Keratinocyte (primary cell): ENCODE data around the gene BCAS2. TPM values are rescaled to one million over a fixed set of nuclear protein-coding genes. Genes with fewer than 3 reads are reported as not detected.

Experiments
- DNase-seq: peaks from one replicate; pipeline ENCODE4 v3.0.0-alpha.2; 2011; ENCODE audit warnings: low read depth, missing footprints, low spot score
- FAIRE-seq: peaks from 2 replicates; lab custom pipeline; 2011; peaks lifted over from hg19 to GRCh38; lab: Jason Lieb, UNC
- H2AFZ ChIP-seq: 2 replicates; pipeline ENCODE4 v1.6.0; 2012; ENCODE audit warnings: low read length, control low read depth, inconsistent platforms; ENCODE audit not compliant: control insufficient read depth
- H3K27ac ChIP-seq: 2 replicates; pipeline ENCODE4 v1.5.1; 2011; ENCODE audit warnings: low read length; ENCODE audit not compliant: control insufficient read depth, insufficient read depth
- H3K27me3 ChIP-seq: 3 replicates; pipeline ENCODE4 v1.6.0; 2011; ENCODE audit warnings: low read length; ENCODE audit not compliant: control insufficient read depth, insufficient read depth; ENCODE audit errors: extremely low read depth
- H3K36me3 ChIP-seq, 2 experiments: 2 replicates in 1 of 2; 3 replicates in 1 of 2; pipeline ENCODE4 v1.5.1; 2011; ENCODE audit warnings: low read length in 2 of 2, mild to moderate bottlenecking in 1 of 2; ENCODE audit not compliant: control insufficient read depth in 2 of 2, insufficient read depth in 2 of 2; ENCODE audit errors: extremely low read depth in 1 of 2
- H3K4me1 ChIP-seq: 3 replicates; pipeline ENCODE4 v1.5.1; 2011; ENCODE audit warnings: low read length; ENCODE audit not compliant: control insufficient read depth, insufficient read depth; ENCODE audit errors: extremely low read depth
- H3K4me2 ChIP-seq: 3 replicates; pipeline ENCODE4 v1.6.0; 2011; ENCODE audit warnings: low read depth, low read length; ENCODE audit not compliant: control insufficient read depth, insufficient read depth; ENCODE audit errors: extremely low read depth
- H3K4me3 ChIP-seq, 3 experiments: fragments of 200-600 bp in 1 of 3; sonication (generic) in 1 of 3; 2 replicates in 2 of 3; 3 replicates in 1 of 3; pipeline ENCODE4 v1.5.1; 2011 to 2016; ENCODE audit warnings: low read length in 3 of 3, mild to moderate bottlenecking in 3 of 3, control low read depth in 2 of 3, inconsistent platforms in 1 of 3, low read depth in 1 of 3, mixed read lengths in 1 of 3, mixed run types in 1 of 3, moderate library complexity in 1 of 3; ENCODE audit not compliant: control insufficient read depth in 2 of 3, insufficient read depth in 2 of 3; ENCODE audit errors: extremely low read depth in 1 of 3
- H3K79me2 ChIP-seq: 2 replicates; pipeline ENCODE4 v1.6.0; 2012; ENCODE audit warnings: low read length; ENCODE audit not compliant: control insufficient read depth, insufficient read depth
- H3K9ac ChIP-seq: 3 replicates; pipeline ENCODE4 v1.6.0; 2011; ENCODE audit warnings: low read length; ENCODE audit not compliant: control insufficient read depth, insufficient read depth; ENCODE audit errors: extremely low read depth
- H3K9me1 ChIP-seq: 3 replicates; pipeline ENCODE4 v1.6.0; 2011; ENCODE audit warnings: low read length; ENCODE audit not compliant: control insufficient read depth, insufficient read depth; ENCODE audit errors: extremely low read depth
- H3K9me3 ChIP-seq: 2 replicates; pipeline ENCODE4 v1.5.1; 2012; ENCODE audit warnings: low read depth, low read length; ENCODE audit not compliant: control insufficient read depth
- H4K20me1 ChIP-seq: 3 replicates; pipeline ENCODE4 v1.6.0; 2011; ENCODE audit warnings: low read length; ENCODE audit not compliant: control insufficient read depth, insufficient read depth; ENCODE audit errors: extremely low read depth
- CTCF ChIP-seq, 3 experiments: IDR thresholded peaks in 1 of 3; conservative IDR thresholded peaks in 1 of 3; optimal IDR thresholded peaks in 1 of 3; 2 replicates in 2 of 3; 3 replicates in 1 of 3; pipeline versions ENCODE3 to v1.5.1; 2011; ENCODE audit warnings: low read length in 3 of 3, mild to moderate bottlenecking in 3 of 3, moderate library complexity in 2 of 3, control low read depth in 1 of 3, inconsistent platforms in 1 of 3; ENCODE audit not compliant: insufficient read depth in 2 of 3; ENCODE audit errors: extremely low read depth in 1 of 3
- EZH2 ChIP-seq: IDR thresholded peaks from one replicate; pipeline ENCODE4 v1.6.1; 2012; ENCODE audit warnings: inconsistent platforms, mild to moderate bottlenecking, low read length, moderate library complexity
- dilution Hi-C: fragments of 300-500 bp; cut with MboI; formaldehyde crosslinking; loops from one replicate; pipeline ENCODE4 v1.7.0; 2020; ENCODE audit warnings: low sequenced_read_pairs; ENCODE audit not compliant: extremely low pct_ligation_motif_present
- polyA plus RNA-seq, 5 experiments: library from polyadenylated mRNA; depleted of rRNA in 3 of 5; stranded (reverse) in 3 of 5; stranded (forward) in 1 of 5; unstranded in 1 of 5; fragments of >200 nt; gene quantifications; 1 replicate in 1 of 5; 2 replicates in 3 of 5; 3 replicates in 1 of 5; pipeline versions ENCODE4 v1.2.1 to v1.2.3, GENCODE V29; 2011 to 2012; ENCODE audit warnings: missing spikeins in 2 of 5, low read depth in 1 of 5, low replicate concordance in 1 of 5

Gene BCAS2
- polyA plus RNA-seq, 1 donor (not counting 4 experiments of a cell fraction or from before 2014, with no cell fraction given) = 60.8 TPM

GRCh38 chr1:114618606-114619005 lies 37.2 kb upstream of the BCAS2 start:
- Histone ChIP-seq H2AFZ (no peak overlapping the region), H4K20me1 (no peaks in the 10 kb centered on the region), H3K9me1 (no peaks in the 10 kb centered on the region), H3K36me3 (peaks cover 4 to 8% of the 10 kb centered on the region in 2 experiments), H3K4me3 (peak overlapping the region in 1 of 3 experiments; percentile 62), H3K9me3 (no peaks in the 10 kb centered on the region), H3K27ac (peak overlapping the region; percentile 93), H3K27me3 (no peaks in the 10 kb centered on the region), H3K9ac (peak overlapping the region; percentile 77), H3K4me2 (peak overlapping the region; percentile 94), H3K79me2 (no peaks in the 10 kb centered on the region), H3K4me1 (peaks cover 19% of the 10 kb centered on the region)
- DNase-seq (peak; percentile 57), FAIRE-seq (peak; percentile 85)
- TF ChIP-seq EZH2 = no peak
- TF ChIP-seq CTCF (optimal IDR thresholded peaks at IDR 0.05 in 1 of 3, IDR thresholded peaks at IDR 0.05 in 1 of 3, conservative IDR thresholded peaks at IDR 0.05 in 1 of 3; ENCODE audit: extremely low read depth in 1 of 3, insufficient read depth in 2 of 3, low read length in 3 of 3) = no peak
- dilution Hi-C loops = no loop called here

DNA sequence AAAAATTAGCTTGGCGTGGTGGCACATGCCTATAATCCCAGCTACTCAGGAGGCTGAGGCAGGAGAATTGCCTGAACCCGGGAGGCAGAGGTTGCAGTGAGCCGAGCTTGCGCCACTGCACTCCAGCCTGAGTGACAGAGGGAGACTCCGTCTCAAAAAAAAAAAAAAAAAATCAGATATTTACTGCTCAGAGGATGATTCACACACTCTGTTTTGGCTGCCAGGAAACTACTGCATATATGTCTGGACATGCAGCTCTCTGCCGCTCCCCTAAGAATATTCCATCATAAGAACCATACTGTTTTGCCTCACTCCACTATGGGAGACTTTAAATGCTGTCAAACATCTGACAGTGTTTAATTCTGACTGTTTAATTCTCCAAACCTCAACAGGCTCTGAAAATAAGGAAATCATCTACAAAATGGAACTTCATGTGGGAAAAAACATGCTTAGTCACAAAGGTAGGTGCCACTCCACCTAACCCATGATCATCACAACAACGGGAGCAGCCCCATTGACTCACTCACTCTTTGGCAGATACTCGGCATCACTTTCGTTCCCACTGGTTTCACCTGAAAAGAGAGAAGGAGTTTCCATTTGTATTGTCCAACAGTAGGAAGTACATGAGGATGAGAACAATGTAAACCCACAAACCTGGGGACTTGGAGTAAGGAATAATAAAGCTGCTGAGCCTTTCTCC lies 29.3 kb upstream of the BCAS2 start:
- no peaks in the 10 kb centered on the region for H3K9me3 ChIP-seq
- peak overlapping the region; percentile 14 to 67 (median 66) for H3K4me3 ChIP-seq
- peaks cover 17% of the 10 kb centered on the region for H3K4me1 ChIP-seq
- H3K27me3 ChIP-seq = no peaks in the 10 kb centered on the region
- H3K4me2 ChIP-seq = peak overlapping the region; percentile 94
- peaks cover 6 to 12% of the 10 kb centered on the region in 2 experiments for H3K36me3 ChIP-seq
- DNase-seq = peak; percentile 62
- peak overlapping the region; percentile 68 for H2AFZ ChIP-seq
- no peaks in the 10 kb centered on the region for H4K20me1 ChIP-seq
- no peaks in the 10 kb centered on the region for H3K79me2 ChIP-seq
- FAIRE-seq = peak; percentile 86
- peak overlapping the region; percentile 100 for H3K27ac ChIP-seq
- no peaks in the 10 kb centered on the region for H3K9me1 ChIP-seq
- H3K9ac ChIP-seq = peak overlapping the region; percentile 86
- dilution Hi-C loops = no loop called here
- TF ChIP-seq CTCF (optimal IDR thresholded peaks at IDR 0.05 in 1 of 3, IDR thresholded peaks at IDR 0.05 in 1 of 3, conservative IDR thresholded peaks at IDR 0.05 in 1 of 3; ENCODE audit: extremely low read depth in 1 of 3, insufficient read depth in 2 of 3, low read length in 3 of 3) = no peak
- no peak for TF ChIP-seq EZH2
